HG02623 (cell line): ENCODE measurements around the gene FADD.
A peak's percentile ranks its signal among the peaks of the same experiment; 100 is the strongest.
"Not testable (repeated sequence)": the region's sequence is repeated elsewhere in the genome, so short reads cannot be mapped to it uniquely, and the experiment has no call there.

ENCODE experiments used
- ATAC-seq: cut with Tn5 transposase; IDR thresholded peaks from one replicate; pipeline ENCODE4 v1.9.1; 2021; ENCODE audit warnings: moderate library complexity; ENCODE audit not compliant: unreplicated experiment

Gene FADD

GRCh38 chr11:70203751-70204465 is 812 bp downstream of the FADD start:
- peak; percentile 28 for ATAC-seq

GRCh38 chr11:70204466-70204799 is 1.3 kb downstream of the FADD start:
- no peak for ATAC-seq

- no peak for ATAC-seq
These were observed 2.1 kb downstream of the FADD start for GRCh38 chr11:70205049-70205725.

- no peak for ATAC-seq
These were observed 2.7 kb downstream of the FADD start for GRCh38 chr11:70205766-70206165.

- ATAC-seq: no peak
These were observed 3.3 kb downstream of the FADD start for GRCh38 chr11:70206226-70206981.

- ATAC-seq: no peak
These were observed 3.9 kb downstream of the FADD start for GRCh38 chr11:70206982-70207376.

- ATAC-seq: no peak
These were observed 4.5 kb downstream of the FADD start for GRCh38 chr11:70207531-70208131.

- no peak for ATAC-seq
These were observed 6.4 kb downstream of the FADD start for GRCh38 chr11:70209391-70209912.

- no peak for ATAC-seq
These were observed 7.0 kb downstream of the FADD start for GRCh38 chr11:70210051-70210501.

GRCh38 chr11:70210530-70210929 is 7.4 kb downstream of the FADD start:
- no peak for ATAC-seq

GRCh38 chr11:70212227-70212811 is 9.2 kb downstream of the FADD start:
- ATAC-seq: no peak

- not testable (repeated sequence) for ATAC-seq
These were observed 14.3 kb downstream of the FADD start for GRCh38 chr11:70217388-70217787.

GRCh38 chr11:70218076-70218475 is 15.0 kb downstream of the FADD start:
- not testable (repeated sequence) for ATAC-seq

GRCh38 chr11:70220136-70220535 is 17.0 kb downstream of the FADD start:
- ATAC-seq: no peak

GRCh38 chr11:70220920-70221319 is 17.8 kb downstream of the FADD start:
- no peak for ATAC-seq

GRCh38 chr11:70225681-70226177 is 22.6 kb downstream of the FADD start:
- no peak for ATAC-seq

- no peak for ATAC-seq
These were observed 23.1 kb downstream of the FADD start for GRCh38 chr11:70226183-70226582.

GRCh38 chr11:70226967-70227366 is 23.9 kb downstream of the FADD start:
- ATAC-seq: no peak

- ATAC-seq: no peak
These were observed 26.6 kb downstream of the FADD start for GRCh38 chr11:70229737-70230136.

- ATAC-seq: no peak
These were observed 27.2 kb downstream of the FADD start for GRCh38 chr11:70230151-70230839.
